Tibial artery (tissue), 4 donors: ENCODE data around the gene FAM53B.

ENCODE experiments used
- DNase-seq, 2 donors: peaks; one replicate each; pipeline ENCODE4 v3.0.0-alpha.2; 2019
- H3K27ac ChIP-seq, 2 donors: fragments of 200-600 bp; sonication (generic) in 1 of 2; 1 replicate in 1 of 2; 2 replicates in 1 of 2; pipeline ENCODE4 v1.5.1; 2018 to 2019; ENCODE audit warnings: mild to moderate bottlenecking in 1 of 2
- H3K27me3 ChIP-seq, 2 donors: fragments of 200-600 bp; sonication (generic) in 1 of 2; one replicate each; pipeline versions ENCODE4 v1.5.1 to v1.6.0; 2016 to 2019
- H3K36me3 ChIP-seq, 3 donors: fragments of 200-600 bp; sonication (generic) in 2 of 3; one replicate each; pipeline ENCODE4 v1.5.1; 2016 to 2019; ENCODE audit warnings: mild to moderate bottlenecking in 2 of 3
- H3K4me1 ChIP-seq, 4 donors: fragments of 200-600 bp; sonication (generic) in 2 of 4; 1 replicate in 3 of 4; 2 replicates in 1 of 4; pipeline ENCODE4 v1.5.1; 2016 to 2019
- H3K4me3 ChIP-seq, 2 donors: fragments of 200-600 bp; sonication (generic) in 1 of 2; 1 replicate in 1 of 2; 2 replicates in 1 of 2; pipeline ENCODE4 v1.5.1; 2018 to 2019; ENCODE audit warnings: mild to moderate bottlenecking in 2 of 2
- H3K9me3 ChIP-seq, 3 donors: fragments of 200-600 bp; sonication (generic) in 1 of 3; one replicate each; pipeline ENCODE4 v1.5.1; 2016 to 2019
- intact Hi-C: fragments of 100-400 bp; cut with DNase I; formaldehyde crosslinking; loops from one replicate; pipeline ENCODE4 v1.15.0; 2023; ENCODE audit warnings: low total_unique reads
- TF ChIP-seq, protein P1 (sequence below), 2 experiments: fragments of 200-600 bp in 1 of 2; fragments of 450-650 bp in 1 of 2; IDR thresholded peaks; one replicate each; pipeline ENCODE4 v1.5.1; 2017 to 2019; ENCODE audit warnings: antibody characterized with exemption in 2 of 2, mild to moderate bottlenecking in 1 of 2, moderate library complexity in 1 of 2

The FAM53B gene

DNA sequence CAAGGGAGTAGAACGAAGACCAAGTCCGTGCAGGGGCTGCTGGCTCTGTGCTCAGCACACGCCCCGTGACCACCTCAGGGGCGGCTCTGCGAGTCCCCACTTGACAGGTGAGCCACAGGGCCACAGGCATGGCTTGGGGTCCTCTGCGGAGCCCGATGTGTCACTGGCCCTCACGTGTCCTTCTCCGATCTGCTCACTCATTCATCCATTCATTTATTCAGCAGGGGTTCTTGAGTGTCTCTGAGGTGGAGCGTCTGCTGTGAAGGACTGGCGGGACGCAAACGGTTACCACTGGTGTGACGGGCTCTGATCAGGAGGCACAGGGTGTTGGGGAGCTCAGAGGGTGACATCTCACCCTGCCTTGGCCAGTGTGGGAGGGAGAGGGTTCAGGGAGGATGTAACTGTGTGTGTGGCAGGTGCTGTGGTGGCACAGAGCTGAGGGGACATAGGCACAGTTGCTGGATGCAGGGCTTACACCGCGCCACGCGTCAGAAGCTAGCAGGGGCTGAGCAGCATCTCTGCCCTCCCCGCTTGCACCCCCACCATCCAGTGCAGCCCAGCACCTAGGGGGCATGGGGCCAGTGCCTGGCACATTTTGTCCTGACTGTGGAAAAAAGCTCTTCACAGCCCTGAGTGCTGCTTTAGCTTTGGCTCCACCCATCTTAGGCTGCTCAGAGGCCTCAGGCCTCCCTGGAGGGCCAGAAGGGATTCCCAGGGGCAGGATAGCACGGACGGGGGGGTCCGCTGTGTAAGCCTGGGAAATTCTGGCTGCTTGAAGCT lies 165.8 kb downstream of the FAM53B start:
- peak in 1 of 2 donors; percentile 65 for DNase-seq
- intact Hi-C loops: no loop called here
- TF ChIP-seq, protein P1, sequence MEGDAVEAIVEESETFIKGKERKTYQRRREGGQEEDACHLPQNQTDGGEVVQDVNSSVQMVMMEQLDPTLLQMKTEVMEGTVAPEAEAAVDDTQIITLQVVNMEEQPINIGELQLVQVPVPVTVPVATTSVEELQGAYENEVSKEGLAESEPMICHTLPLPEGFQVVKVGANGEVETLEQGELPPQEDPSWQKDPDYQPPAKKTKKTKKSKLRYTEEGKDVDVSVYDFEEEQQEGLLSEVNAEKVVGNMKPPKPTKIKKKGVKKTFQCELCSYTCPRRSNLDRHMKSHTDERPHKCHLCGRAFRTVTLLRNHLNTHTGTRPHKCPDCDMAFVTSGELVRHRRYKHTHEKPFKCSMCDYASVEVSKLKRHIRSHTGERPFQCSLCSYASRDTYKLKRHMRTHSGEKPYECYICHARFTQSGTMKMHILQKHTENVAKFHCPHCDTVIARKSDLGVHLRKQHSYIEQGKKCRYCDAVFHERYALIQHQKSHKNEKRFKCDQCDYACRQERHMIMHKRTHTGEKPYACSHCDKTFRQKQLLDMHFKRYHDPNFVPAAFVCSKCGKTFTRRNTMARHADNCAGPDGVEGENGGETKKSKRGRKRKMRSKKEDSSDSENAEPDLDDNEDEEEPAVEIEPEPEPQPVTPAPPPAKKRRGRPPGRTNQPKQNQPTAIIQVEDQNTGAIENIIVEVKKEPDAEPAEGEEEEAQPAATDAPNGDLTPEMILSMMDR (IDR thresholded peaks at IDR 0.05): no peak
- no peaks in the 10 kb centered on the region for H3K27me3 ChIP-seq
- no peaks in the 10 kb centered on the region for H3K9me3 ChIP-seq
- peaks cover 0 to 11% (median 7%) of the 10 kb centered on the region in 4 donors for H3K4me1 ChIP-seq
- no peaks in the 10 kb centered on the region for H3K36me3 ChIP-seq
- no peak overlapping the region for H3K4me3 ChIP-seq
- peak overlapping the region; percentile 10 to 22 for H3K27ac ChIP-seq

GRCh38 chr10:124577651-124578050 lies 166.5 kb downstream of the FAM53B start:
- H3K27ac ChIP-seq: no peak overlapping the region
- H3K9me3 ChIP-seq: no peaks in the 10 kb centered on the region
- peaks cover 0 to 11% (median 7%) of the 10 kb centered on the region in 4 donors for H3K4me1 ChIP-seq
- intact Hi-C loops: no loop called here
- TF ChIP-seq, protein P1 (IDR thresholded peaks at IDR 0.05): no peak
- DNase-seq: peak in 1 of 2 donors; percentile 54
- no peaks in the 10 kb centered on the region for H3K27me3 ChIP-seq
- no peaks in the 10 kb centered on the region for H3K36me3 ChIP-seq
- no peak overlapping the region for H3K4me3 ChIP-seq

GRCh38 chr10:124576526-124577420 lies 167.4 kb downstream of the FAM53B start:
- Histone ChIP-seq H3K4me1 (peaks cover 0 to 11% (median 7%) of the 10 kb centered on the region in 4 donors), H3K4me3 (no peak overlapping the region), H3K27ac (no peak overlapping the region), H3K27me3 (no peaks in the 10 kb centered on the region), H3K9me3 (no peaks in the 10 kb centered on the region), H3K36me3 (no peaks in the 10 kb centered on the region)
- TF ChIP-seq, protein P1 (IDR thresholded peaks at IDR 0.05): no peak
- peak in 1 of 2 donors; percentile 46 for DNase-seq
- intact Hi-C loops: no loop called here

GRCh38 chr10:124575107-124576035 lies 168.8 kb downstream of the FAM53B start:
- peaks cover 0 to 11% (median 7%) of the 10 kb centered on the region in 4 donors for H3K4me1 ChIP-seq
- H3K4me3 ChIP-seq: no peak overlapping the region
- peak in 1 of 2 donors; percentile 55 for DNase-seq
- intact Hi-C loops: no loop called here
- H3K9me3 ChIP-seq: no peaks in the 10 kb centered on the region
- H3K36me3 ChIP-seq: no peaks in the 10 kb centered on the region
- TF ChIP-seq, protein P1 (IDR thresholded peaks at IDR 0.05): no peak
- H3K27me3 ChIP-seq: no peaks in the 10 kb centered on the region
- H3K27ac ChIP-seq: no peak overlapping the region
